DMS53 (cell line): ENCODE measurements around the gene CXCR3.
"Not testable (repeated sequence)": the region's sequence is repeated elsewhere in the genome, so short reads cannot be mapped to it uniquely, and the experiment has no call there.

Experiments used
- DNase-seq: peaks from one replicate; lab custom pipeline; 2025; lab: John Stamatoyannopoulos, UW

CXCR3 gene

DNA sequence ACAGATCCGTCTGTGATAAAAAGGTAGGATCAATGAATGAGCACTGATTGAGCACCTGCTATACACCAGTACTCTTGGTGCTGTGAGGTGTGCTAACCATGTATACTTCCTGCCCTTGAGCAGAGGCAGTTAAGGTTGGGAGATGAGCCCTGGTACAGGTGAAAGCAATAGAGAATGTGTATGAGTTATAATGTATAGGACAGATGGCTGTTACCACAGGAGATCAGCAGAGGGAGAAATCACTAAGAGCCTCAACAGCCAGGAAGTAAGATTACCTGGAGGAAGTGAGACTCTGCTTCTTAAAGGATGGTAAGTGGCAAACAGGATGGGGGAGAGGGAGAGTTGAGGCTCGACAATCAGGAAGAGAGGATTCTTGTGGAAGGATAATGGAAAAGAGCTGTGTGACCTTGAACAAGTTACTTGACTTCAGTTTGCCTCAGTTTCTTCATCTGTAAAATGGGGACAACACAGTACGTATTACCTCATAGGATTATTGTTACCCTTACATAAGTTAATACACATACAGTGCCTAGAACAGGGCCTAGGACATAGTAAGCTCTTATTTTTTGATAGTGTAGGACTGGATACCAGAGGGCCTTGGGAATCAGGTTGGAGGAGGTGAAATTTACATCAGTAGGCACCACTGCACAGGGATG lies 9.1 kb downstream of the CXCR3 start:
- DNase-seq = no peak

DNA sequence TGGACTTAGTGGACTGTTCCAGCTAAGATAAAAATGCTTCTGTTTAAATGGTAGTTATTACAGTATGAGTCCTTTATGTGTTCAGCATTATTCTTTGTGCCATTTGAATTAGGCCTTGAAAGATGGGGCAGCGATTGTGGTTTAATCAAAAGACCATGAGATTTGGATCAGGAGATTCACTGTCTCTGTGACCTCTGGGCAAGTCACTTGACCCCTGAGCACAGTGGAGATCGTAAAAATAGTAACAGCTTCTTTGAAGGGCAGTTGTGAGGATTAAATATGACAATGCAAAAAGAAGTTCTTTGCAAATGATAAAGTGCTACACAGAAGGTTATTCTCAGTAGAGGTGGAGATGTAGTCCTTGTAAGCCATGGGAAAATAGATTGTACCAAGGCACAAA lies 10.8 kb downstream of the CXCR3 start:
- no peak for DNase-seq

DNA sequence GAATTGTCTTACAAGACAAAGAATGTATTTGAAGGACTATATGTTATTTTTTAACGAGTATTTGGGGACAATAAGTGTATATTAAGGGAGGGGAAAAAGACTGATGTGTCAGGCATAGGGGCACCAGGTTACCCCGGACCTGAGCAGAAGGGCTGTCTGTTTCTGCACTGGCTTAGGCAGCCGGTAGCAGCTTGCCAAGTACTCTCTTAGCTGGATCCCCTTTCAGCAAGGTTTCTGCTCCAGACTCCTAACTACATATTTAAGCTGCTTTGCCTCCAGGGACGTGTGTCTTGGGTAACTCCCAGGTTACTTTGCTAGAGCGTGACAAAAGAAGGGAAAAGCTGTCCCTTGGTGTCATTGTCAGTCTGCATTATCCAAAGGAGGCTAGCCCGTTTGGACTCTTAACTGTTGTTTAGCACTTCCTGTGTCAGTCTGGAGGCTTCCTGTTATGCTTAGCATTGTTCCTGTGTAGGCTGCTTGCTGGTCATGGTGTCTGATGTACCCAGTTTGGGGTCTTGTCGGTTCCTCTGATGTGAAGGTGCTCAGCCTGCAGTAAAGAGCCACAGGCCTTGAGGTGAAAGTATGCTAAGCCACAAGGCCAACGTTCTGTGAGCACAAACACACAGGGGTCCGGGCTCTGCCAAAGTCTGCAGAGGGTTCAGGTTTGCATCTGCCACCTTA lies 11.6 kb downstream of the CXCR3 start:
- no peak for DNase-seq

DNA sequence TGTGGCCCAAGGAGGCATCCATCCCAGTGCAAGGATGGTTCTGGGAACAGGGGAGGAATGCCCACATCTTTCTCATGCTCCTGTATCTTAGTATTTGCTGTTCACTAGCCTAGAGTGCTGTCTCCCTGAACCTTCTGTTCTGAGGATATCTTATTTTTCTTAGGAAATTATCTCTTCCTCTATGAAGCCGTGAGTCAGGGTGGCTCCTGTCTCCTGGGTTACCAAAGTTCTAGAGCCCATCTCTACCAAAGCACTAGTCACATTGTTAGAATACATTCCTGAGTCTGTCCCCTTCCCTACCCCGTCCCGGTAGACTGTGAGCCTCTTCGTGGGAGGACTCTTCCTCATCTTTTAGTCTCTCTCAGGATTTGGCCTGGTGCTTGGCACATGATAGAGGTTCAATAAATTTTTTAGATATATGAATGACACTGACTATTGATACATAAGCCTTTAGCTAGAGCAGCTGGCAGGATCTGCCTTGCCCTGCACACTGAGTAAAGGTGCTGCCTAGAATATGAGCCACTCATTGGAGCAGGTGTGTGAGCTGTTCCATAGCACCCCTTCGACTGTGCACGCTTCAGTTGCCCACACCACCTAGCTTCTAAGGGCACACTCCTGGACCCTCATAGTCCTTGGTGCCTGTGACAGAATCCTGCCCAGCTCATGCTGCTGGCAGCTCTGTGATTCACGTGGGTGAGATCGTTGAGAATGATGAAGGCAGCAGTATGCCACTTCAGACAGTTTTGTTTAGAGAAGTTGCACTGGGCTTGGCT lies 13.3 kb downstream of the CXCR3 start:
- no peak for DNase-seq

DNA sequence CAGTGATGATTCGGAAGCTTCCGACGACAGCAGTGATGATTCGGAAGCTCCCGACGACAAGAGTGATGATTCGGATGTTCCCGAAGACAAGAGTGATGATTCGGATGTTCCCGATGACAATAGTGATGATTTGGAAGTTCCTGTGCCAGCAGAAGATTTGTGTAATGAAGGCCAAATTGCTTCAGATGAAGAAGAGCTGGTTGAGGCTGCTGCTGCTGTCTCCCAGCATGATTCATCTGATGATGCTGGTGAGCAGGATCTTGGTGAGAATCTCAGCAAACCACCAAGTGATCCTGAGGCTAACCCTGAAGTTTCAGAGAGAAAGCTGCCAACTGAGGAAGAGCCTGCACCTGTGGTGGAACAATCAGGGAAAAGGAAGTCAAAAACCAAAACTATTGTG lies 14.2 kb downstream of the CXCR3 start:
- no peak for DNase-seq

DNA sequence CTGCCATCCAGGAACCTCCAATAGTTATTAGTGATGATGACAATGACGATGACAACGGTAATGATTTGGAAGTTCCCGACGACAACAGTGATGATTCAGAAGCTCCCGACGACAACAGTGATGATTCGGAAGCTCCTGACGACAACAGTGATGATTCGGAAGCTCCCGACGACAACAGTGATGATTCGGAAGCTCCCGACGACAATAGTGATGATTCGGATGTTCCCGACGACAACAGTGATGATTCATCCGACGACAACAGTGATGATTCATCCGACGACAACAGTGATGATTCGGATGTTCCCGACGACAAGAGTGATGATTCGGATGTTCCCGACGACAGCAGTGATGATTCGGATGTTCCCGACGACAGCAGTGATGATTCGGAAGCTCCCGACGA lies 14.7 kb downstream of the CXCR3 start:
- DNase-seq = no peak

DNA sequence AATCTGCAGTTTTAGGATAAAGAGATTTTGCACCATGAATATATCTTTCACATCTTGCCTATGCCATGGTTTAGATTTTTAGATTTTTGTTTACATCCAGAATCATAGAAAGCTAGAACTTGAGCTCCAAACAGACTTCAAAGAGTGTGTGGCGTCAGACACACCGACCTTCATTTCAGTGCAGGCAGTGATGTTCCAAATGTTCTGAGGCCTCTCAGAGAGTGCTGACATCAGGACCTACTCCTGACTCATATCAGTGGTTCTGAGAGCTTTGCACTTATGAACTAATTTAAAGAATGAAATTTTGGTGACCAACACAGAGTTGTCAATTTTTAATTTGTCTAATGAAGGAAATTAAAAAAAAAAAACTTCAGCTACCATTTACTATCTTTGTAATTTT lies 18.3 kb downstream of the CXCR3 start:
- no peak for DNase-seq

DNA sequence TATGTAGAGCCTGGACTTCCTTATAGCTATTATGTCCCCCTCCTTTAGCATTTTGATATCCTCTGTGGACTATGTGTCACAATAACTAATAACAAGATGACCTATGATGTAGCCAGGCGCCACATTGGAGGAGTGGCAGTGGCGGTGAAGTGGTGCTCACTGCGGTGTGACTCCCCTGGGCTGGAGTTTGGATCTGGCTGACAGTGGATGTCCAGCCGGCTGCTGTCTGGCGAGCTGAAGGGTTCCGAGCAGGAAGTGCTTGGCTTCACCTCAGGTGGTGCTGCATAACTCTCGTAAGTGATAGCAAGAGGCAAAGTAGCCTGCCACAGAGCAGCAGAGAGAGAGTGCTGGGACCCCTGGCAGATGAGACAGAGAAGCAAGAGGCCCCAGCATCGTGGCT lies 25.1 kb downstream of the CXCR3 start:
- DNase-seq = not testable (repeated sequence)

DNA sequence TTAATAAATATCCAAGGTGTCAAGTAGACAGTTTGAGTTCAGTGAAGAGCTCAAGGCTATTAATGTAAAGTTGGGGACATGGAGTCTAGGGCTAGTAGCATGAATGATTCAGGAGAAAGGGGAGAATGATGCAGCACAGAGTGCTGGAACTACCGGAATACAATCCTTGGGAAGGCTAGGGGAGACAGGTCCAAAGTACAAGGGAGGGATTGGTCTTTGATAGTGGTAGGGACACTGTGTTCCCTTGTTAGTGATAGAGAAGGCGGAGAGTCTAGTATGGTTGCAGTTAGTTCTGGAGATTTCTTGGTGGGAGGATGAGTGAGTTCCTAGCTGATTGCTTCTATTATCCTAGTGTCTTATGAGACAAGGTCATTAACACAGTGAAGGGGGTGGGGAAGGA lies 31.4 kb downstream of the CXCR3 start:
- no peak for DNase-seq

DNA sequence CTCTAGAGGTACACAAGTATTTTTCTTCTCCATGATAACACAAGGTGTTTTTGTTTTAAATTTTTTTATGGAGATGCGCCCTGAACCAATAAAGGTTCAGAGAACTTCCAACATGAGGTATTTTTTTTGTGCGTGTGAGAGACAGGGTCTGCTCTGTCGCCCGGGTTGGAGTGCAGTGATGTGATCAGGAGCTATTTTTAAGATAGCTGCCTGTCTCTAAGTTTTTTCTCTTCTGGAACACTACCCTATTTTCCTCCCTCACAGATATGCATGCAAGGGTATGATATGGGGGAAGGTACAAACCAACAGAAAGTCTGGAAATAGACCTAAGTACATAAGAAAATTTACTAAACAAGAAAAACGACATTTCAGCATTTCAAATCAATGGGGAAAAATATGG lies 37.1 kb downstream of the CXCR3 start:
- DNase-seq = no peak

DNA sequence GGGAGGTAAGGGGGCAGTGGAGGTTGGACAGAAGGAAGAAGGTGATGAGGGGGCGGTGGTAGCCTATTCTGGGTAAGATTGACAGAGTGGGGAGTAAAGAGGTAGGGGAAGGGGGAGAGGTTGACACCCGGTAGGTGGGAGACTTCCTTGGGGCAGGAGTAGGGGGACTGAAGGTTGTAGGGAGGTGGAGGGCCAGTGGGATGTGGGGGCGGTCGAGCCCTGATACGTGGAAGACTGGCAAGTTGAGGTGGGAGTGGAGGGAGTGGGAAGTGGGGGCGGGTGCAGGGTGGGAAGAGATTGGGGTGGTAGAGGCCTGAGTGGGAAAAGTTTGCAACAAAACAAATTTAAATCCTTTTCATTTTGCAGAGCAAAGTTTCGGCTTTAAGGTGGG lies 38.3 kb downstream of the CXCR3 start:
- no peak for DNase-seq

DNA sequence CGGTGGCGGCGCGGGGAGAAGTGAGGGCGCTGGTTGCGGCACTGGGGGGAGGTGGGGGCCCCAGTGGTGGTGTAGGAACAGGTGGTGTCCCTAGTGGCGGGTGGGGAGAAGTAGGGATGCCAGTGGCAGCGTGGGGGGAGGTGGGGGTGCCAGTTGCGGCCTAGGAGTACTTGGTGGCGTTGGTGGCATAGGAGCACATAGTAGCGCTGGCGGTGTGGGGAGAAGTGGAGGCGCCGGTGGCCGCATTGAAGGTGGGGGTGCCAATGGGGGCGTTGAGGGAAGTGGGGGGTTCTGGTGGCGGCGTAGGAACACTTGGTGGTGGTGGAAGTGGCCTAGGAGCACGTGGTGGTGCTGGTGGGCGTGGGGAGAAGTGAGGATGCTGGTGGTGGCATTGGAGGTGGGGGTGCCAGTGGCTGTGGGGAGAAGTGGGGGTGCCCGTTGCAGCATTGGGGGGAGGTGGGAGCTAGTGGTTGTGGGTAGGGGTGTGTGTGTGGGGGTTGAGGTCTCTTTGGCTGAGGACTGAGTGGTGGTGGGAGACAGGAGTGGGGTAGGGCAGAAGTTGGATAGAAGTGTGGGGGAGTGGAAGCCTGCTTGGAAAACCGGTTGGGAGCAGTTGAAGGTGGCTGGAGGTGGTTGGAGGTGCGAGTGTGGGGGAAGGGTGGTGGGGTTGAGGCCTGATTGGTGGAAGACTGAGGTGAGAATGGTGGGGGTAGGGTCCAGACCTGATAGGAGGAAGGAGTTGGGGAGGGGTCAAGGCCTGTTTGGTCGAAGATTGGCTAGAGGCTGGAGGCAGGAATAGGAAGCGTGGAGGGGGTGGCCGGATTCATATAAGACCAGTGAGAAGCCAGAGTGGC lies 38.9 kb downstream of the CXCR3 start:
- DNase-seq = no peak

DNA sequence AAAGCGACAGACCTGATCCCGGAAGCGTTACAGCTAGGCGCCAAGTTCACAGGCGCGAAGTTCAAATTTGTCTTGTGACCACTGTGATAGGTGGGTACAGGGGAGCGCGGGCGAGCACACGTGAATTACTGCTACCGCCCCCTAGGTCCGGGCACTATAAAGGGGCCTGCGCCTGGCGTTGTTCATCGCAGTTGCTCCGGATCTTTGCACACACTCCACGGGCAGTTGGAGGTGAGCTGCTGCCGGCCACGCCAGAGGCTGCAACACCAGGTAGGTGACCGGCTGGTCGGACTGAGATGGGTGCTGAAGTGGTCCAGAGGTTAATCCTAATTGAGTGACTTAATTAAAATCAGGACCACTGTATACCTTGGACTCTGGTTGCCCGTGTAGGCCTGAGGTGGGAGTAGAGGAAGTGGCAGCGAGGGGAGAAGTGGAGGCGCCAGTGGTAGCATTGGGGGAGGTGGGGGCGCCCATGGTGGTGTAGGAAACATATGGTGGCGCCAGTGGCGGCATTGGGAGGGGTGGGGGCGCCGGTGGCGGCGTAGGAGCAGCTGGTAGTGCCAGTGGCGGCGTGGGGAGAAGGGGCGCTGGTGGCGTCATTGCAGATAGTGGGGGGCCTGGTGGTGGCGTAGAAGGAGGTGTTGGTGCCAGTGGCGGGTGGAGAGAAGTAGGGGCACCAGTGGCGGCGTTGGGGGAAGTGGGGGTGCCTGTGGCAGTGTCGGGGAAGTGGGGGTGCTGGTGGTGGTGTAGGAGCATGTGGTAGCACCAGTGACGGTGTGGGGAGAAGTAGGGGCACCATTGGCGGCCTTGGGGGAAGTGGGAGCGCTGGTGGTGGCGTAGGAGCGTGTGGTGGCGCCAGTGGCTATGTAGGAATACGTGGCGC lies 39.8 kb downstream of the CXCR3 start, which contains the start of gene GCNA:
Gene GCNA, plus strand, starts transcription at position 185 of the 883 bp plus-strand sequence. CDS start 2,385 bp downstream, outside the sequence.
- DNase-seq = no peak

DNA sequence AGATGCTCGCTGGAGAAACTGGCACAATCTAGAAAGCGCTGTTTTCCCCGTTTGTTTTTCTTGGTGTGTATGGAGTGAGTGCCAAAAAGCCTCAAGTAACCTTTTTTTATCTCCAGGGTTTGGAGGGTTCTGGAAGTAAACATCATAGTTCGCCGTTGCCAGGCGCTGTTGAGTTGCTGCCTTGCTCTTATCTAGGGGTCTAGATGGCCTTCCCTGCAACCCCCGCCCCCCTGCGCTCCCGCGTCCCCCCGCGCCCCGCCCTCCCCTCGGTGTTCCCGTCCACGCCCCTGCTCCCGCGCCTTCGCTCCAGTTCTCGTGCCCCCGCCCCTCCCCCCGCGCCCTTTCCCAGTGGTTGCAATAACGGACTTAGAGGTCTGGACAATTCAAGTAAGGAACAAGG lies 40.6 kb downstream of the CXCR3 start:
- DNase-seq = no peak

DNA sequence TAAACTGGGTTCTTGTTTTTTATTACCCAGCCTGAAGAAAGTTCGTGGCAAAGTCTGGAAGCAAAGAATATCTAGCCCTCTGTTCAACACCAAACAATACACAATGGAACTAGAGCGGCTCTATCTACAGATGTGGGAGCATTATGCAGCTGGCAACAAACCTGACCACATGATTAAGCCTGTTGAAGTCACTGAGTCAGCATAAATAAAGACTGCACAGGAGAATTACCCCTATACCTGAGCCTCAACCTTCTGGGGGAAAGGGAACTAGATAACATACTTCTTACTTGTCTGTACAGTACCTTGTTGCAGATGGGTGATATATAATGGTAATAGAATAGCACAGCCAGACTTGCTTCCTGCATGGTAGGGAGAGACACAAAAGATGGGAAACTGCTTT lies 44.7 kb downstream of the CXCR3 start:
- no peak for DNase-seq

DNA sequence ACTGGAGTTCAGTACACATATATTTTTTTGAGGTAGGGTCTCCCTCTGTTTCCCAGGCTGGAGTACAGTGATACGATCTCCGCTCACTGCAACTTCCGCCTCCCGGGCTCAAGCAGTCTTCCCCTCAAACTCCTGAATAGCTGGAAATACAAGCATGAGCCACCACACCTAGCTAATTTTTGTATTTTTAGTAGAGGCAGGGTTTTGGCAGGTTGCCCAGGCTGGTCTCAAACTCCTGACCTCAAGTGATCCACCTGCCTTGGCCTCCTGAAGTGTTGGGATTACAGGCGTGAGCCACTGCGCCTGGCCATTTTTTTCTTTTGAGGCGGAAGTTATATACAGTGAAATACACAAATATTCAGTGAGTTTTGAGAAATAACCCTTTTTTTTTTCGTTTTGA lies 46.9 kb downstream of the CXCR3 start:
- peak; percentile 32 for DNase-seq
